C4-2B (cell line): ENCODE data around the gene GMPS.

Experiments used
- H3K27ac ChIP-seq: fragments of 450-650 bp; 2 replicates; pipeline ENCODE4 v1.5.1; 2017
- CTCF ChIP-seq: fragments of 450-650 bp; conservative IDR thresholded peaks from 2 replicates; pipeline ENCODE4 v1.5.1; 2017; ENCODE audit warnings: mild to moderate bottlenecking
- ZFX ChIP-seq: fragments of 450-650 bp; IDR thresholded peaks from 2 replicates; pipeline ENCODE4 v1.6.1; 2017

GMPS gene

GRCh38 chr3:155989536-155989935 lies 119.1 kb downstream of the GMPS start:
- H3K27ac ChIP-seq: no peak overlapping the region
- TF ChIP-seq ZFX (no peak), CTCF (no peak)

GRCh38 chr3:155991212-155991611 lies 120.8 kb downstream of the GMPS start:
- H3K27ac ChIP-seq: no peak overlapping the region
- no peak for TF ChIP-seq ZFX
- TF ChIP-seq CTCF: no peak

- no peak overlapping the region for H3K27ac ChIP-seq
- TF ChIP-seq ZFX: no peak
- TF ChIP-seq CTCF: no peak
These were observed 121.4 kb downstream of the GMPS start for GRCh38 chr3:155991847-155992246.
